8988T (cell line): ENCODE results near the gene PKIB.
A peak's percentile ranks its signal among the peaks of the same experiment; 100 is the strongest.
"Not testable (repeated sequence)": the region's sequence is repeated elsewhere in the genome, so short reads cannot be mapped to it uniquely, and the experiment has no call there.

ENCODE experiments used
- DNase-seq: peaks from one replicate; pipeline ENCODE4 v3.0.0; 2011

Gene PKIB, protein sequence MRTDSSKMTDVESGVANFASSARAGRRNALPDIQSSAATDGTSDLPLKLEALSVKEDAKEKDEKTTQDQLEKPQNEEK

DNA sequence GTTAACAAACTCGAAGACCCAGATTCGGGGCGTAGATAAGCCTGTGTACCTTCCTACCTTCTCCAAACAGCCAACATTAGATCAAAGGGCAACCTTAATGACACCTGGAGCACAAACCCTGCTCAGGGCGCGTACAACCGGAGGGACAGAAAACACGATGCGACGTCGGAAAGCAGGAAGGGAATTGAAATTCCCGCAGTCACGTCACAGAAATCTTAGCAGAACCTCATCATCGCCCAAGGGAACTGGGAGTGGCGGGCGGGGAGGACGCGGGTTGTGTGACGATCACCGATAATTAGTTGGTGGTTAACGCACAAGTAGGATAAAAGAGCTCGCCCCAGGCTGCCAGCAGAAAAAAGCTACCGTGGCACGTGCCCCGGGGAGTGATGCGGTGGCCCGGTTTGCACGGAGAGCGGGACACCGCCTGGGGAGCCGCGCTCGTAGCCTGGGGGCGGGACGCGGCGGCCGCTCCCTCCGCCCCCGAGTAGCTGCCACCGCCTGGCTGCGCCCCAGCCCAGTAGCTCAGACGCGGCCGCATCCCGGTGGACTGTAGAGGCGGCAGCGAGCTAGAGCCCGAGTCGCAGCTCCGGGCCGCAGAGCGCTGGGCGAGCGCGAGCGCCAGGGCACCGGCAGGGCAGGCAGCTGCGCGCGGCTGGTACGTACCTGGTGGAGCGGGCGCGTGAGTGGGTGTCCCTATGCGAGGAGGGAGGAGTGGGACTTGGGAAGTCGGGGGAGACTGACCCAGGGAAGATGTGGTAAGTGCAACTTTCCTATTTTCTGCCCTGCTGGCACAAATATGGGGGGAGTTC is at the start of gene PKIB:
PKIB (plus strand) TSS at position 525 of the 809 bp plus-strand sequence. CDS start 107,390 bp downstream, outside the sequence.
- peak; percentile 70 for DNase-seq

DNA sequence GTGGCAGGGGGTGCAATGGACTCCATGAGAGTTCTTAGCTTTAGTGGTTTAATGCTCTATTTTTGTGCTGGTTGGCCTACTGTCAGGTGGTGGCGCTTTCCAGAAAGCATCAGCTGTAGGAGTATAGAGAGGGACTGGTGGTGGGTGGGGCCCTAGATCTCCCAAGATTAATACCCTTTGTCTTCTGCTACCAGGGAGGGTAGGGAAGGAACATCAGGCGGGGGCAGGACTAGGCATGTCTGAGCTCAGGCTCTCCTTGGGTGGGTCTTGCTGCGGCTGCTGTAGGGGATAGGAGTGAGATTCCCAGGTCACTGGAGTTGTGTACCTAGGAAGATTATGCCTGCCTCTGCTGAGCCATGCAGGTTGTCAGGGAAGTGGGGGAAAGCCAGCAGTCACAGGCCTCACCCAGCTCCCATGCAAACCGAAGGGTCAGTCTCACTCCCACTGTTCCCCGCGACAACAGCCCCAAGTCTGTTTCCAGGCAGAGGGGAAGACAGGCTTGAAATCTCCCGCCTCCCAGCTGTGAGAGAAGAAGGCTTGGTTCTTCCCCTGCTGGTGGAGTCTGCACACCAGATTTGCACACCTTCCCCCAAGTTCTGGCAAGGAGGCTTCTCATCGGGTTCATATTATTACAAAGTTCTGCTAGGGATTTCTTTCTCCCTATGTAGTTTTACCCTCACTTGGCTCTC is 46.7 kb upstream of the PKIB start:
- no peak for DNase-seq

DNA sequence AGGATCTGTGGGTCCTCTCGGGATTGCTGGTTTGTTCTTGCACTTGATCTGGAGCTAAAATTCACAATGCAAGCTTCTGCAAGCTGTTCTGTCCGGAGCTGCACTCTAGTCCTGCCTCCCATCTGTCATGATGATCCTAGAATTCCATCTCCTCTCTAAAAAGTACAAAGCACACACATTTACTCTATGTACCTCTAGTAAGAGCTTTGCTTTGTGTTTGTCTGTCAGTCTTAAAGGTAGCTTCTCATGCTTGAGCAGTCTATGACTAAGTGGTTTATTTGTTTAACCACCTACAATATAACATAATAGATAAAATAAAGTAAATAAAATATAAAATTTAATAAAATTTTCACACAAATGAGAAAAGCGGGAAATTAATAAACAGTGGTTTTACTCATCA is 46.0 kb upstream of the PKIB start:
- no peak for DNase-seq

DNA sequence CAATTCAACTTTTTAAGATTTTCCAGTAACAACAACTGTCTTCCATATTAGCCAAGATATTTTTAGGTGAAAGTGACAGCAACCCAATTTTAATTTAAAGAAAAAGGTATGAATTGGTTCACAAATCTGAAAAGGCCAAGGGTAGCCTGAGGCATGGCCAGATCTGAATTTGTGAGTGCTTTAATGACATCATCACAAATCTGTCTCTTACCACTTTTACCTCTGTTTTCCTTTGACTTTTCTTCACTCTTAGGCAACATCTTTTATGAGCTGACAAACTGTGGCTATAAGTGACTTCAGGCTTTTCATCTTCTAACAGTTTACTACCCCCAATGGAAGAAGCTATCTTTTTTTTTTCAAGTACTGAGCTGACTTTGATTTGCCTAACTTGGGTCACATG is 44.5 kb upstream of the PKIB start:
- no peak for DNase-seq

DNA sequence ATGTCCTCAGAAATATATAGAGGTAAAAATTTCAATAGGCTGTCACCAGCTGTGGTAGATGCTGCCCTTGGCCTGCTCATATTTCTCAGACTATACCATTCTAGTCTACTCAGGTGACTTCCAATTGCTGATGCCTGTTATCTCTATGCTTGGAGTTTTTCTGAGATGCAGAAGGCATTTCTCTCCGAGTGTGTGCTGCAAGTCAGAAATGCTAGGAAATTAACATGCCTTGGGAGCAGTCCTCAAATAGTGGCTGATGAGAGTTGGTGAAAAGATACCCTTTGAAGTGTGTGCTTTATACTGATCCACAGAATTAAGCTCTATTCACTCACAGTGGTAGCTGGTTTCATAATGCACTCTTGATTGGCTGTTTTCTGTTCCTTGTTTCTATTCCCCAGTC is 43.2 kb upstream of the PKIB start:
- no peak for DNase-seq

DNA sequence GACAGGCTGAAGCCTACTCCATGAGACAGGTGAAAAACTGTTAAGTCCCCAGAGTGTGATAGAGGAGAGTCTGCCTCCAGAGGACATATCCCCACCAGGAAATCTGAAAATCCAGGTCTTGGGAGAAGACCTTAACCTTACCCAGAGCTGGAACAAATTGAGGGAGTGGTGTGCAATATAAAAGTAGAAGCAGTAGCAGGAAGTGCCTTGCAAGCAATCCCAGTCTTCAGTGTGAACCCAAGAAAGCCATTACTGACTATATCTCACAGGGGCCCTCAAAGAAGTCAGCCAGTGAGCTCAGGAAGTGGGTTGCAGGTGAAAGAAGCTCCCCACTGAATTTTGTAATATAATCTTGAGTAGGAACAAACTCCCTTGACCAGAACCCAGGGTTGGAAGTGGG is 41.9 kb upstream of the PKIB start:
- no peak for DNase-seq

DNA sequence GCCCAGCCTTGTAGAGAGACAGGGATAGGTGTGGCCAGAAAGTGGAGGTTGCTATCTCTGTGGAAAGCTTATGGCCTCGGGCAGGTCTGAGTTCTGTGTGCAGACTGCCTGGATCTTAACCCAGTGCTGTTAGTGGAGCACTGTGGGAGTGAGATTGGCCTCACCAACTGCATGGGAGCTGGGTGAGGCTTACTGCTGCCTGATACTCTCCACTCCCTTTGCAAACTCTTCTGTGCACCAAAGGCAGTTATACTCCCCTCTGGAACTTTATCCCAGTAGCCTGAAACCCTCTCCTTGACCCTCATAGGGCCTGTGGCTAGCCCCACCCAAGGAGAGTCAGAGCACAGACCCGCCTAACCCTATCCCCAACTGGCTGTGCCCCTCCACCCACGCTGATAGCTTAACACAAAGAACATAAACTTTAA is 41.4 kb upstream of the PKIB start:
- no peak for DNase-seq

DNA sequence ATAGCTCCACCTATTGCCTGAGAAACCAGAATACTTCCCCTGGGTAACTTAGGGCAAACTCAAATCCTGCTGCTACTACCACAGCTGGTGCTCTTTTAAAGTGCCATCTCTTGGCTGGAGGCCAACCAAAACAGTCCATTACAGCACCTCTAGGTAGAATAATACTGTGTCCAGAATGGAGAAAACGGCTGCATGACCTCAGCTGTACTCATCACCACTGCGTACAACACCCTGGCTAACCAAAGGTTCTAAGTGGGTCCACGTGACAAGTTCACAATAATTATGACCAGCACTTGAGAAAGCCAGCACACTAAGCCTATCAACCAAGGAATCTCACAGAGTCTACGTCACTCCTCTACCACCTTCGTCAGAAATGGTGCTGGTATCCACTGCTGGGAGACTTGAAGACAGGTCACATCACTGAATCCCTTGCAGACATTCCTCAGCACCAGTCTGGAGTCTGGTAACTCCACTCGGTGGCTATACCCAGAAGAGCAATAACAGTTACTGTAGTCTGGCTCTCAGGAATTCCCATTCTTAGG is 40.9 kb upstream of the PKIB start:
- DNase-seq, result no peak

DNA sequence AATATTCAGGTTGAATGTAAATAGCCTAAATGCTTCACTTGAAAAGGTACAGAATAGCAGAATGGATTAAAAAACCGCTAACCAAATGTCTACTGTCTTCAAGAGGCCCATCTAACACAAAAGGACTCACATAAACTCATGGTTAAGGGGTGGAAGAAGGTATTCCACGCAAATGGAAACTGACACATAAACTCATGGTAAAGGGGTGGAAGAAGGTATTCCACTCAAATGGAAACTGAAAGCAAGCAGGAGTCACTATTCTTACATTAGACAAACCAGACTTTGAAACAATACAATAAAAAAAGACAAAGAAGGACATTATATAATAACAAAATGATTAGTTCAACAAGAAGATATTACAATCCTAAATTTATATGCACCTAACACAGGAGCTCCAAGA is 38.3 kb upstream of the PKIB start:
- DNase-seq, result no peak

DNA sequence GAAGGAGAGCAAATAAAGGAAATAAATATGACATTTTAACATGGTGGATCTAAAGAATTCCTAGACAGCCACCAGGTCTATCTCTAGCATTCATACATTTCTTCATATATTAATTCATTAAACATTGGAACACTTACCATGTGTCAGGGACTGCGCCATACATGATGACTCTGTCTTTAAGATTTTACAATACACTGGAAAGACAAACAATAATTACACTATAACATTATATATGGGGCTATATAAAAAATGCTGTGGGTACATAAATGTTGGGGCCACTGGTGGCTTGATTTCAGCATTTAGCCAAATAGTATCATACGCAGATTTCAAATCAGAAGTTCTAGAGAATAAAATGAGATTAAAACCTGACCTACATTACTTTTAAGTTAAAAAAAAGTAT is 33.3 kb upstream of the PKIB start:
- no peak for DNase-seq

DNA sequence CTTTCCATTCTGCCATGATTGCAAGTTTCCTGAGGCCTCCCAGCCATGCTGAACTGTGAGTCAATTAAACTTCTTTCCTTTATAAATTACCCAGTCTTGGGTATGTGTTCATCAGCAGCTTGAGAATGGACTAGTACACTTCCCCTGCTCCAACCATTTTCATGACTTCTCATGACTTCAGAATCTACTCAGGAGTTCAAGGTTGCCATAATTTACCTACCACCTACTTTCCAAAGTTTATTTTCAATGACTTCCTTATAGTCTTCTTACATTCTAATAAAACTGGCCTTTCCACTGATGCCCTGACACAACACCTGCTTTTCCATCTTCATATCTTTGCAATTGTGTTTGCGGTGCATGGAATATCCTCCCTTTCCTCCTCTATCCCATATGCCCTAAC is 31.2 kb upstream of the PKIB start:
- DNase-seq, result no peak

DNA sequence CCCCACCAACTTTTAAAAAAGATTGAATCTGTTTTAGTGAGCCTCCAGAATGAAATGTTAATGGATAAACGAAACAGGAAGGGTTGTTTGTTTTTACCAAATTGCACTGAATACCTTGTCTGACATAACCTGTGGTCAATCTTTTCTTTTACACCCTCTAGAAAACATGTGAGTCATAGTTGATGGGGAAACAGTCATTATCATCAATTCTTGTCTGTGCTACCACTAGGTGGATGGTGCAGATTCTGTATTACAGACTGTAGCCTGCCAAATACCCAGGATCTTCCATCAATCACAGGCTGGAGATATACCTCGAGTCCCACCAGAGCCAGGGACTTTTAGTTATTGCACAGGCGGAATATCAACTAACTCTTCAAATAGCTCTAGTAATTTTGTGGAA is 29.5 kb upstream of the PKIB start:
- DNase-seq, result no peak

DNA sequence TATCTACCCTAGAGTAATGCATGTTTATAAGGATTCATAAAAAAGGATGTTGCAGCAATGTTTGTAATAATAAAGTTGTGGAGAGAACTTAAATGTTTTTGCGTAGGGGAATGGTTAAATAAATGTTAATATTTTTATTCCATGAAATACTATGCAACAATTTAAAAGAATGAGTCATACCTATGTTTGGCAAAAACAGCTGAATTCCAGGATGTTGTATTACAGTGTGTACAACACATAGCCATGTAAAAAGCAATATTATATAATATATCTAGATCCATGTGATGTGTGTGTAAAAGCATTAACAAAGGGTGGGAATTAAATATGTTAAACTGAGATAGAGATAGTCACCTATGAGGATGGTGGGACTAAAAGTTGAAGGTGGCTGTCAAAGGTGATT is 21.1 kb upstream of the PKIB start:
- DNase-seq, result no peak

DNA sequence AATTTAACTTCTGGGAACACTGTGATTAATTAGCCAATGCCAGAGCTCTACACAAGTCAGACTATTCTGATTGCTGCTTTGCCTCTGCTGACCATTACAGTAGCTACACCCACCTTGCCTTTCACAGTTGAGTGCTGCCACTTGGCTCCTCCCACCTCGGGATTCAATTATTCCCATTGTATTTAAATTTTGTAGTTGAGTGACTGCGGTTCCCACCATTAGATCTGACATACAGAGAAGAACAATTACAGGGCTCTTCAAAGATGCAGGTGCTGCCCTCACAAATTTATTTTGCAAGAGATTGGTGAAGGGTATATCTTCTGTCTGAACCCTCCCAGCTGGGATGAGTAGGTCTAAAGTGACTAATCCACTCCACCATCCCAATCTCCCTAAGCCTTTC is 11.9 kb upstream of the PKIB start:
- not testable (repeated sequence) for DNase-seq

DNA sequence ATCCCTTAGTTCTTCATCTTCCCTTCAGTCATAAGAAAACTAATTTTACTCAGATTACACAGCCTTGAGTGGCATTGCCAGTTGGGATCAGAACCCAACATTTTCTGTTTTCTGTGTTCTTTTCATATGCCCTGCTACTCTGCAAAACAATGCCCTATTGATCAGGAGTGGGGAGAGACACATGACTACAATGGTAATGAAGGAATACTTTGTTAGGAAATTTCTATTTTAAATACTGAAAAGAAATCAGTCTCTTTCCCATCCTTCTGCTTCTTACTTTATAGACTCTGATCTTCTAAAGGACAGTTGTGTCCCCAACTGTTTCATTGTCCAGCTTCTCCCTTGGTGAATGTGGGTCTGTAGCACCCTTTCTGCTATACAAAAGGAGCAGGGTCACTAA is 5.5 kb upstream of the PKIB start:
- no peak for DNase-seq

DNA sequence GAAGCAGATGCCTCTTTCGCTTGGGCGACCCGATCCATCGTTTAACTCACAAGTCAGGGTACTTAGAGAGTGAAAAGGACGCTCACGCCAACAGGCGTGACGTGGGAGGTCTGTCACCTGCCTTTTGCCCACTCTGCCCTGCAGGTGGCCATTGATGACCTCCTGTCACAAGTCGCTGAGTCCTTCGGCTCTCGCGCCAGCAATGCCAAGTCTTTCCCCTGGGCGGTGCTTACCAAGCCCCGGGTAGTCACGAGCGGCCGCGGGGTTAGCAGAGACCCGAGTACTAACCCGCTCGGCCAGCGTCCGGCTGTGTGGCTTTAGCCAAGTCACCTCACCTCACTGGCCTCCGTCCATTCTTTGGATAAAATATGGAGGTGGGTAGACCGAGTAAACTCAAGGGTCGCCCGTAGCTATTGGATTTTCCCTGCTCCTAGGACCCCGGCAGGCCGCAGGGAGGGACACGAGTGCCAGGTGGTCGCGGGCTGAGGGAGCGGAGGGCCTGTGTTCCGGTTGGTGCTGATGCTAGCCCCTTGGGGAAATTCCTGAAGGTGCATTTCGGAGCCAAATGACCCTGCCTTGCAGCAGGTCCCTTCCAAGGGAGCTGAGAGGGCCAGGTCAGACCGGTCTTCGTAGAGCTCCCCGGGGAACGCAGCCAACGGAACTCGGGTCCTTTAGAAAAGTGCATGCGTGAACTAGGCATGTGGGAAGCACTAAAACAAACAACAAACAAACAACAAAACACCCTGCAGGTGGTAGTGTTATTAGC is 668 bp downstream of the PKIB start:
- DNase-seq, result peak; percentile 36

DNA sequence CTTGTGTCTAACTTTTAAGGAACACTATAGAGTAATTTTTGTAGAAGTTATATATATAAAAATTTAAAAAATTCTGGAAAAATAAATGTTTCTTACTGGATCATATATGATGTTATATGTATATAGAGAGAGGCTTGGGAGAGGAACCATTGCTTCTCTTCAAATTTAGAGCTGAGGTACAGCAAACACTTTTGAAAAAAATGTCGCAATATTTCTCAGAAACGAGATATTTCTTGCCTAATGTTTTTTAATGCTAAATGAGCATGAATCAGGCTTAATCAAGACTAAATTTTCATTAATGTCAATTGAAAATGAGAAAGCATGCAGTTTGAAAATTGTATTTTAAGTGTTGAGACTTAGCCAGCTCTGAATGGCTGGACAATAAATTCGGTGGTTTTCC is 2.6 kb downstream of the PKIB start:
- no peak for DNase-seq

DNA sequence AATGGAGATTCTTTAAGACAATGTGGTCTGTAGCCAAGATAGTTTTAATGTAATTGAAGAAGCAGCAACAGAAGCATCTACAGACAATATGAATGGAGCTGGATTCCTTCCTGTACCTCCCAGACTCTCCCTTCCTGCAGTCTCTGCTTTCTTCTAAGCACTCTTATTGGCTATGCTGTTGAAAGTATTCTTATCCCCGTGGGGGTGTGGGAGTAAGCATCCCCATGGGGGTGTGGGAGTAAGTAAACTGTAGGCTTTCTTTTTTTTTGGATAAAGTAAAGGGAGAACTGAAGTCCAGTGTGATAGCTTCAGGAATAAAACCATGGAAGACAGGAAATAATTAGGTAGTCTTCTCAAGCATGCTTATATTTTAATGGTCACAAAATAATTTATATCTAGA is 4.1 kb downstream of the PKIB start:
- no peak for DNase-seq

DNA sequence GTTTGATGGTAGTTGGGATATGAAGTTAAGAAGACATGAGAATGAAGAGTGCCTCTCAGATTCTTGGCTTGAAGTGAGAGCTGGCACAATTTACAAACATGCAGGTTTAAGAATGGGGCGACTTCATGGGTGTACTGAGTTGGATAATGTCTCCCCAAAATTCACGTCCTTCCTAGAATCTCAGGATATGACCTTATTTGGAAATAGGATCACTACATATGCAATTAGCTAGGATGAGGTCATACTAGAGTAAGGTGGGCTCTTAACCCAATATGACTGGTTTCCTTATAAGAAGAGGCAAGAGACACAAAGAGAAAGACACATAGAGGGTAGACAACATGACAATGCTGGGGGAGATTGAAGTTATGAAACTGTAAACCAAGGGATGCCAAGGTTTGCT is 5.2 kb downstream of the PKIB start:
- DNase-seq, result no peak

DNA sequence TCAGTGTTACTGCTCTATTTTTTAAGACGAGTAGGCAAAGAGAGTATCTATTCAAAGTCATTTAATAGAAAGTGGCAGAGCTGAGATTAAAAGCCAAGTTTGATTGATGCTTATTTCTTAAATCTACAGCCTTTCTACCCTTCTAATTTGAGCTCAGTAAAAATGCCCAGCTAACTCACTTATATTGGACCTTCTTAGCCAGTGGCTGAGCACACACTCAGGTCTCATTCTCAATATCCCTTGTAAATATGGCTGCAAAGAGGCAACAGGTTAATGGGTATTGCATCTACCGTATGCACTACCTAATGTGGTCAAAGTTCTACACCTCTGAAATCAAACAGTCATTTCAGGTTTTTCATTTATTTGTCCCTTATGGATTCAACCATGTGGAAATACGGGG is 6.7 kb downstream of the PKIB start:
- no peak for DNase-seq

DNA sequence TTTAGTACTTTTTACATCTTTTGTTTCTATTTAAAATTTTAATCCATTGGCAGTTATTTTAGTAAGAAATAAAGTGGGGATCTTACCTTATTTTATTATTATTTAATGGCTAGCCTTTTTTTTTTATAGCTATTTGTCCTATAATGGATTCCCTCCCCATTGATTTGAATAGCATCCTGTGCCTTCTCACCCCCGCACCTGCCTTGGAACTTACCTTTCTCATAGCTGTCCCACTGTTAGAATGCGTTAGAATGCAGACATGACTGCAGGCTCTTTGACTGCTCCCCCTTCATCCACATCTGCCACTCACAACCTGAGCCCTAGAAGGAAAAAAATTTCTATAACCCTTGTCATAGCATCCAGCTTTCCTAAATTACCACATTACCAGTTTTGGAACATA is 9.1 kb downstream of the PKIB start:
- no peak for DNase-seq

DNA sequence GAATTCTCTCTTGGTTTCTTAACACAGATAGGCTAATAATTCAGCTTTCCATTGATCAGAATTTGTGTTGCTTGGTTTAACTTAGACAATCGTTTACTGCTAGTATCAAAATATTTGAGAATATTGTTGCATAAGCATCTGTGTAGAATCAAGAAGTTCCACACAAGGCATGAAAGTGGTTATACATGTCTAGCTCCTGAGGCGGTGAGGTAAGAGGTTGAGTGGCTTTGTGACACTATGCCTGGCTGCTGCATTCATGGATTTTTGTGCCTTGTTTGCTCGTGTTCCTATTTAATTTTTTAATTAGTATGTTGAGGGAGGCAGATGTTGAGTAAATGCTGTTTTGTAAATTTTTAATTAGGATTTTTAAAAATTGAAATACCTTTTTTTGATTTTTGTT is 10.2 kb downstream of the PKIB start:
- no peak for DNase-seq

DNA sequence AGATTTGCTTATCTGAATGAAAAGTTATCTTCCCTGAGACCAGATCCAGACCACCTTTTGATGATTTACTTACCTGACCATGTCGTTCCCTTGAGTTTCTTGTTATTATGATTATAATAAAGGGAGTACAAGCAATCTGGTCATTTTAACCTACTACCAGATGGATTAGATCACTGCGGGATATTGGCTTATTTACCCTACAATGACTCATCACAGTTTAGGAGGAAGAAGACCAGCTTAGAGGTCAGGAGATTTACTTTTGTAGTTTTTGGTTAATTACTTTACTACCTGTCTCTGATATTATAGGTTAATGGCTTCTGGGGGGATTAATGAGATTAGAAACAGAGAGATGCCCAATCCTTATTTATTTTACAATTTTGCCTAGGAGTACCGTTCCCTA is 10.7 kb downstream of the PKIB start:
- no peak for DNase-seq
